Panc1 (cell line): ENCODE data around the gene ZNF557.
"Not testable (repeated sequence)": the region's sequence is repeated elsewhere in the genome, so short reads cannot be mapped to it uniquely, and the experiment has no call there.

Source experiments
- POLR2AphosphoS5 ChIP-seq: IDR thresholded peaks from 2 replicates; pipeline ENCODE4 v1.6.1; 2012; ENCODE audit warnings: mild to moderate bottlenecking, low read depth, low read length, moderate library complexity
- TCF7L2 ChIP-seq: IDR thresholded peaks from 2 replicates; pipeline ENCODE4 v1.6.1; 2011; ENCODE audit warnings: mild to moderate bottlenecking, low read depth, low read length, inconsistent platforms
- TF ChIP-seq, protein P1 (sequence below): fragments of 450-650 bp; IDR thresholded peaks from 2 replicates; pipeline ENCODE4 v1.5.1; 2017; ENCODE audit warnings: mild to moderate bottlenecking
- TF ChIP-seq, protein P2 (sequence below), 2 experiments: IDR thresholded peaks; 2 replicates each; pipeline ENCODE4 v1.6.1; 2011 to 2012; ENCODE audit warnings: low read depth in 2 of 2, control low read depth in 1 of 2, low read length in 1 of 2, mild to moderate bottlenecking in 1 of 2, moderate library complexity in 1 of 2; ENCODE audit not compliant: insufficient read depth in 1 of 2

DNA sequence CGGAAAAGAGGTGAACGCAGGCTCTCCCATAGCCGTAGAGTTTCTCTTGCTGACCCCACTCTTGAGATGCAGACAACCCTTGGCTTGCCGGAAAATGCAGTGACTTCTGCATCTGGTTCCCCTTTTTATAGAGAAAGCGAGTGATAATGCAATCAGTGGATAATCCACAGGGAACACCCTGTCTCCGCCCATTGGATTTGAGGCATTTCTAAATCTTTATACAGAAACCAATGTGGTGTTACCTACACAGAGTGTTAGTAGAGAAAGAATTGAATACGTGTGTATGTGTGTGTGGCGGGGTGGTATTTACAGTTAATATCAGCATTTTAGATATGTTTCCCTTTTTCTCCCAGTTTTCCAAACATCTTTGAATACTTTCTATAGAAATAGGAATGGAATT lies 10.9 kb upstream of the ZNF557 start, which contains the start of gene MBD3L3:
- TF ChIP-seq, protein P1, sequence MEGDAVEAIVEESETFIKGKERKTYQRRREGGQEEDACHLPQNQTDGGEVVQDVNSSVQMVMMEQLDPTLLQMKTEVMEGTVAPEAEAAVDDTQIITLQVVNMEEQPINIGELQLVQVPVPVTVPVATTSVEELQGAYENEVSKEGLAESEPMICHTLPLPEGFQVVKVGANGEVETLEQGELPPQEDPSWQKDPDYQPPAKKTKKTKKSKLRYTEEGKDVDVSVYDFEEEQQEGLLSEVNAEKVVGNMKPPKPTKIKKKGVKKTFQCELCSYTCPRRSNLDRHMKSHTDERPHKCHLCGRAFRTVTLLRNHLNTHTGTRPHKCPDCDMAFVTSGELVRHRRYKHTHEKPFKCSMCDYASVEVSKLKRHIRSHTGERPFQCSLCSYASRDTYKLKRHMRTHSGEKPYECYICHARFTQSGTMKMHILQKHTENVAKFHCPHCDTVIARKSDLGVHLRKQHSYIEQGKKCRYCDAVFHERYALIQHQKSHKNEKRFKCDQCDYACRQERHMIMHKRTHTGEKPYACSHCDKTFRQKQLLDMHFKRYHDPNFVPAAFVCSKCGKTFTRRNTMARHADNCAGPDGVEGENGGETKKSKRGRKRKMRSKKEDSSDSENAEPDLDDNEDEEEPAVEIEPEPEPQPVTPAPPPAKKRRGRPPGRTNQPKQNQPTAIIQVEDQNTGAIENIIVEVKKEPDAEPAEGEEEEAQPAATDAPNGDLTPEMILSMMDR: not testable (repeated sequence)
- not testable (repeated sequence) for TF ChIP-seq TCF7L2, POLR2AphosphoS5
- TF ChIP-seq, protein P2, sequence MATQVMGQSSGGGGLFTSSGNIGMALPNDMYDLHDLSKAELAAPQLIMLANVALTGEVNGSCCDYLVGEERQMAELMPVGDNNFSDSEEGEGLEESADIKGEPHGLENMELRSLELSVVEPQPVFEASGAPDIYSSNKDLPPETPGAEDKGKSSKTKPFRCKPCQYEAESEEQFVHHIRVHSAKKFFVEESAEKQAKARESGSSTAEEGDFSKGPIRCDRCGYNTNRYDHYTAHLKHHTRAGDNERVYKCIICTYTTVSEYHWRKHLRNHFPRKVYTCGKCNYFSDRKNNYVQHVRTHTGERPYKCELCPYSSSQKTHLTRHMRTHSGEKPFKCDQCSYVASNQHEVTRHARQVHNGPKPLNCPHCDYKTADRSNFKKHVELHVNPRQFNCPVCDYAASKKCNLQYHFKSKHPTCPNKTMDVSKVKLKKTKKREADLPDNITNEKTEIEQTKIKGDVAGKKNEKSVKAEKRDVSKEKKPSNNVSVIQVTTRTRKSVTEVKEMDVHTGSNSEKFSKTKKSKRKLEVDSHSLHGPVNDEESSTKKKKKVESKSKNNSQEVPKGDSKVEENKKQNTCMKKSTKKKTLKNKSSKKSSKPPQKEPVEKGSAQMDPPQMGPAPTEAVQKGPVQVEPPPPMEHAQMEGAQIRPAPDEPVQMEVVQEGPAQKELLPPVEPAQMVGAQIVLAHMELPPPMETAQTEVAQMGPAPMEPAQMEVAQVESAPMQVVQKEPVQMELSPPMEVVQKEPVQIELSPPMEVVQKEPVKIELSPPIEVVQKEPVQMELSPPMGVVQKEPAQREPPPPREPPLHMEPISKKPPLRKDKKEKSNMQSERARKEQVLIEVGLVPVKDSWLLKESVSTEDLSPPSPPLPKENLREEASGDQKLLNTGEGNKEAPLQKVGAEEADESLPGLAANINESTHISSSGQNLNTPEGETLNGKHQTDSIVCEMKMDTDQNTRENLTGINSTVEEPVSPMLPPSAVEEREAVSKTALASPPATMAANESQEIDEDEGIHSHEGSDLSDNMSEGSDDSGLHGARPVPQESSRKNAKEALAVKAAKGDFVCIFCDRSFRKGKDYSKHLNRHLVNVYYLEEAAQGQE (IDR thresholded peaks at IDR 0.05; ENCODE audit: insufficient read depth in 1 of 2, low read depth in 2 of 2, low read length in 1 of 2): not testable (repeated sequence)
